H9 (cell line): ENCODE data around the gene SURF4. TPM values are rescaled to one million over a fixed set of nuclear protein-coding genes. Genes with fewer than 3 reads are reported as not detected.

Experiments used
- DNase-seq: peaks from one replicate; pipeline ENCODE4 v3.0.0-alpha.2; 2017
- H2AFZ ChIP-seq: one replicate; pipeline ENCODE4 v1.6.1; 2013; ENCODE audit warnings: mild to moderate bottlenecking, low read length, control low read depth, moderate library complexity
- H2AK5ac ChIP-seq: 2 replicates; pipeline ENCODE4 v1.6.1; 2013; ENCODE audit warnings: low read length, control low read depth, mixed read lengths; ENCODE audit not compliant: insufficient read length
- H2BK120ac ChIP-seq: one replicate; pipeline ENCODE4 v1.6.1; 2013; ENCODE audit warnings: low read depth, mild to moderate bottlenecking, low read length, control low read depth, inconsistent platforms; ENCODE audit not compliant: poor library complexity, severe bottlenecking
- H2BK12ac ChIP-seq: 2 replicates; pipeline ENCODE4 v1.6.1; 2013; ENCODE audit warnings: low read length, control low read depth, mixed read lengths, low read depth; ENCODE audit not compliant: insufficient read length
- H2BK15ac ChIP-seq: 2 replicates; pipeline ENCODE4 v1.6.1; 2013; ENCODE audit warnings: low read depth, low read length, control low read depth
- H2BK20ac ChIP-seq: one replicate; pipeline ENCODE4 v1.6.1; 2013; ENCODE audit warnings: low read depth, mild to moderate bottlenecking, low read length, control low read depth, inconsistent platforms; ENCODE audit not compliant: poor library complexity, severe bottlenecking
- H2BK5ac ChIP-seq: 2 replicates; pipeline ENCODE4 v1.6.1; 2013; ENCODE audit warnings: low read length, control low read depth, mixed read lengths; ENCODE audit not compliant: insufficient read length
- H3K14ac ChIP-seq: 2 replicates; pipeline ENCODE4 v1.6.1; 2013; ENCODE audit warnings: low read length, control low read depth; ENCODE audit not compliant: insufficient read depth
- H3K18ac ChIP-seq: 2 replicates; pipeline ENCODE4 v1.6.1; 2013; ENCODE audit warnings: low read depth, mild to moderate bottlenecking, mixed read lengths, low read length, control low read depth; ENCODE audit not compliant: insufficient read length
- H3K23ac ChIP-seq: 2 replicates; pipeline ENCODE4 v1.6.1; 2013; ENCODE audit warnings: low read length, control low read depth, mixed read lengths, low read depth; ENCODE audit not compliant: insufficient read length
- H3K23me2 ChIP-seq: 2 replicates; pipeline ENCODE4 v1.6.1; 2013; ENCODE audit warnings: low read depth, mild to moderate bottlenecking, mixed read lengths, low read length, control low read depth; ENCODE audit not compliant: insufficient read length, poor library complexity, severe bottlenecking
- H3K27ac ChIP-seq: 2 replicates; pipeline ENCODE4 v1.5.1; 2013; ENCODE audit warnings: low read length, control low read depth, mixed read lengths, low read depth; ENCODE audit not compliant: insufficient read length
- H3K27me3 ChIP-seq: 2 replicates; pipeline ENCODE4 v1.6.1; 2013; ENCODE audit warnings: low read length, control low read depth, inconsistent platforms; ENCODE audit not compliant: insufficient read depth
- H3K4ac ChIP-seq: 2 replicates; pipeline ENCODE4 v1.6.1; 2013; ENCODE audit warnings: low read depth, mild to moderate bottlenecking, control low read depth, inconsistent platforms, low read length, moderate library complexity
- H3K4me1 ChIP-seq: 2 replicates; pipeline ENCODE4 v1.6.1; 2013; ENCODE audit warnings: low read length, control low read depth, inconsistent platforms; ENCODE audit not compliant: insufficient read depth
- H3K4me2 ChIP-seq: 2 replicates; pipeline ENCODE4 v1.6.1; 2013; ENCODE audit warnings: low read length, control low read depth, mixed read lengths; ENCODE audit not compliant: insufficient read length, insufficient read depth
- H3K56ac ChIP-seq: 2 replicates; pipeline ENCODE4 v1.6.1; 2013; ENCODE audit warnings: low read depth, mild to moderate bottlenecking, mixed read lengths, low read length, control low read depth; ENCODE audit not compliant: insufficient read length
- H3K79me1 ChIP-seq: 2 replicates; pipeline ENCODE4 v1.6.1; 2013; ENCODE audit warnings: low read depth, mild to moderate bottlenecking, moderate library complexity, low read length, control low read depth, inconsistent platforms; ENCODE audit not compliant: insufficient read depth, poor library complexity, severe bottlenecking
- H3K79me2 ChIP-seq: 2 replicates; pipeline ENCODE4 v1.6.1; 2013; ENCODE audit warnings: low read length, control low read depth, inconsistent platforms; ENCODE audit not compliant: insufficient read depth
- H3K9ac ChIP-seq: 2 replicates; pipeline ENCODE4 v1.6.1; 2013; ENCODE audit warnings: low read length, control low read depth, mixed read lengths; ENCODE audit not compliant: insufficient read length; ENCODE audit errors: extremely low read depth
- H3K9me3 ChIP-seq: one replicate; pipeline ENCODE4 v1.6.1; 2013; ENCODE audit warnings: low read depth, low read length, inconsistent platforms; ENCODE audit not compliant: control insufficient read depth
- H3T11ph ChIP-seq: one replicate; pipeline ENCODE4 v1.6.1; 2013; ENCODE audit warnings: mild to moderate bottlenecking, low read length, control low read depth, inconsistent platforms
- H4K20me1 ChIP-seq: one replicate; pipeline ENCODE4 v1.6.1; 2013; ENCODE audit not compliant: control insufficient read depth, insufficient read length, insufficient read depth
- H4K5ac ChIP-seq: 2 replicates; pipeline ENCODE4 v1.6.1; 2013; ENCODE audit warnings: low read depth, mild to moderate bottlenecking, mixed read lengths, low read length, control low read depth; ENCODE audit not compliant: insufficient read length
- H4K8ac ChIP-seq: replicated peaks from 2 replicates; pipeline ENCODE4 v1.6.1; 2013; ENCODE audit warnings: low read length, control low read depth, mixed read lengths, low read depth; ENCODE audit not compliant: insufficient read length
- H4K91ac ChIP-seq: 2 replicates; pipeline ENCODE4 v1.6.1; 2013; ENCODE audit warnings: low read depth, mild to moderate bottlenecking, moderate library complexity, mixed read lengths, low read length, control low read depth; ENCODE audit not compliant: insufficient read length
- H3K27ac Mint-ChIP-seq, 3 experiments: 2 replicates in 2 of 3; 3 replicates in 1 of 3; pipeline ENCODE4 v1.8.0; 2020 to 2021; ENCODE audit warnings: mixed read lengths in 3 of 3, mild to moderate bottlenecking in 1 of 3, moderate library complexity in 1 of 3
- H3K27me3 Mint-ChIP-seq: 2 replicates; pipeline ENCODE4 v1.8.0; 2021; ENCODE audit warnings: low read depth, mild to moderate bottlenecking, moderate library complexity, mixed read lengths
- H3K36me3 Mint-ChIP-seq, 3 experiments: 2 replicates in 2 of 3; 3 replicates in 1 of 3; pipeline ENCODE4 v1.8.0; 2020 to 2021; ENCODE audit warnings: low read depth in 3 of 3, mixed read lengths in 3 of 3; ENCODE audit not compliant: insufficient read depth in 1 of 3
- H3K4me1 Mint-ChIP-seq, 2 experiments: 2 replicates each; pipeline ENCODE4 v1.8.0; 2020; ENCODE audit warnings: mixed read lengths in 2 of 2
- H3K4me3 Mint-ChIP-seq, 2 experiments: 2 replicates in 1 of 2; 3 replicates in 1 of 2; pipeline ENCODE4 v1.8.0; 2020 to 2021; ENCODE audit warnings: mild to moderate bottlenecking in 2 of 2, mixed read lengths in 2 of 2, moderate library complexity in 1 of 2
- H3K9me3 Mint-ChIP-seq, 2 experiments: 2 replicates in 1 of 2; 3 replicates in 1 of 2; pipeline ENCODE4 v1.8.0; 2020; ENCODE audit warnings: mild to moderate bottlenecking in 2 of 2, mixed read lengths in 2 of 2, moderate library complexity in 1 of 2
- WGBS: extraction: QIAGEN DNeasy Blood & Tissue Kit; methylation state at CpG from one replicate; pipeline ENCODE4 v1.1.7; 2013; ENCODE audit warnings: missing lambda C conversion rate, low lambda C conversion rate, mixed read lengths; ENCODE audit not compliant: insufficient read length; ENCODE audit errors: extremely low coverage; 5-methylcytosine and 5-hydroxymethylcytosine counted together
- total RNA-seq: library from RNA; stranded (reverse); gene quantifications from 2 replicates; pipeline ENCODE4 v1.2.1, GENCODE V29; 2021
- TF ChIP-seq, protein P1 (sequence below): fragments of 200-600 bp; sonication (generic); conservative IDR thresholded peaks from 3 replicates; pipeline ENCODE4 v1.8.0; 2021; ENCODE audit warnings: antibody characterized with exemption, mild to moderate bottlenecking

The SURF4 gene
- total RNA-seq, 1 experiment from 2014 or later, result 146 TPM

DNA sequence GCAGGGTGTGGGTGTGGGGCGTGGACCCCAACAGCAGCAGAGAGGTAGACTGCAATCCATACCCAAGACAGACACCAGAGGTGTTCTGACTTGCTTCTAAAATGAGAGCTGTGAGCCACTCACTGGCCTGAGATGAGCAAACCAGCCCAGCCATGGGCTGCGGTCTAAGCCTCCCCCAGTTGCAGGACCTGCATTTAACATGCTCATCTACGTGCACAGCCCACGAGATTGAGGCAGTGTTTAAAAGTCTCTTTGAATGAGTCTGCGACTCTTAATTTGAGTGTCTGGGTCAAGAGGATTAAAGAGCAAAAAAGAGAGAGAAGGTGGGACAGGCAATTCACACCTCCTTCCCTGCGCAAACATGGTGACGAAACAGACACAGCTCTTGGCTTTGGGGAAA lies 5.9 kb downstream of the SURF4 start:
- no peak overlapping the region for H3K14ac ChIP-seq

More for the DNA sequence above, 5.9 kb downstream of the SURF4 start:
- H3K23me2 ChIP-seq, result peaks cover 3% of the 10 kb centered on the region
- H3K4me1 Mint-ChIP-seq, result peaks cover 9 to 11% of the 10 kb centered on the region in 2 experiments
- no peak overlapping the region for H2BK120ac ChIP-seq
- no peak overlapping the region for H3K9ac ChIP-seq
- H3K4me2 ChIP-seq, result no peak overlapping the region
- no CpG with 5 or more reads among the region's 7 CpGs for WGBS
- H4K5ac ChIP-seq, result no peak overlapping the region
- H2AFZ ChIP-seq, result no peak overlapping the region
- no peak overlapping the region for H2BK15ac ChIP-seq
- H3K9me3 Mint-ChIP-seq, result no peaks in the 10 kb centered on the region
- no peaks in the 10 kb centered on the region for H4K20me1 ChIP-seq
- no peak overlapping the region for H3K4me3 Mint-ChIP-seq
- H3K79me2 ChIP-seq, result peaks cover 59% of the 10 kb centered on the region; the same call in 1 of the 2 replicates
- H4K8ac ChIP-seq, result no peak overlapping the region
- no peaks in the 10 kb centered on the region for H3K9me3 ChIP-seq
- no peak overlapping the region for H3K18ac ChIP-seq
- H2BK12ac ChIP-seq, result no peak overlapping the region
- H3T11ph ChIP-seq, result no peak overlapping the region
- H3K4me1 ChIP-seq, result no peaks in the 10 kb centered on the region
- DNase-seq, result no peak
- no peak overlapping the region for H2BK5ac ChIP-seq
- TF ChIP-seq, protein P1, sequence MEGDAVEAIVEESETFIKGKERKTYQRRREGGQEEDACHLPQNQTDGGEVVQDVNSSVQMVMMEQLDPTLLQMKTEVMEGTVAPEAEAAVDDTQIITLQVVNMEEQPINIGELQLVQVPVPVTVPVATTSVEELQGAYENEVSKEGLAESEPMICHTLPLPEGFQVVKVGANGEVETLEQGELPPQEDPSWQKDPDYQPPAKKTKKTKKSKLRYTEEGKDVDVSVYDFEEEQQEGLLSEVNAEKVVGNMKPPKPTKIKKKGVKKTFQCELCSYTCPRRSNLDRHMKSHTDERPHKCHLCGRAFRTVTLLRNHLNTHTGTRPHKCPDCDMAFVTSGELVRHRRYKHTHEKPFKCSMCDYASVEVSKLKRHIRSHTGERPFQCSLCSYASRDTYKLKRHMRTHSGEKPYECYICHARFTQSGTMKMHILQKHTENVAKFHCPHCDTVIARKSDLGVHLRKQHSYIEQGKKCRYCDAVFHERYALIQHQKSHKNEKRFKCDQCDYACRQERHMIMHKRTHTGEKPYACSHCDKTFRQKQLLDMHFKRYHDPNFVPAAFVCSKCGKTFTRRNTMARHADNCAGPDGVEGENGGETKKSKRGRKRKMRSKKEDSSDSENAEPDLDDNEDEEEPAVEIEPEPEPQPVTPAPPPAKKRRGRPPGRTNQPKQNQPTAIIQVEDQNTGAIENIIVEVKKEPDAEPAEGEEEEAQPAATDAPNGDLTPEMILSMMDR, result no peak
- no peak overlapping the region for H2AK5ac ChIP-seq
- no peak overlapping the region for H3K56ac ChIP-seq
- H3K27ac Mint-ChIP-seq, result no peak overlapping the region; a peak in 1 of 7 replicates
- no peak overlapping the region for H3K23ac ChIP-seq
- H3K4ac ChIP-seq, result no peak overlapping the region
- no peaks in the 10 kb centered on the region for H3K27me3 Mint-ChIP-seq
- H3K27me3 ChIP-seq, result no peaks in the 10 kb centered on the region
- no peak overlapping the region for H2BK20ac ChIP-seq
- no peak overlapping the region for H3K27ac ChIP-seq
- no peak overlapping the region for H4K91ac ChIP-seq
- peaks cover 34% of the 10 kb centered on the region for H3K79me1 ChIP-seq
- peaks cover 27 to 78% (median 62%) of the 10 kb centered on the region in 3 experiments; a peak in 6 of 7 replicates for H3K36me3 Mint-ChIP-seq
